Effector CD4-positive, alpha-beta T cell (primary cell): ENCODE data around the gene TNS1.
"Not testable (repeated sequence)": the region's sequence is repeated elsewhere in the genome, so short reads cannot be mapped to it uniquely, and the experiment has no call there.

Experiments used
- DNase-seq: peaks from one replicate; pipeline ENCODE4 v3.0.0-alpha.2; 2020

TNS1 gene

DNA sequence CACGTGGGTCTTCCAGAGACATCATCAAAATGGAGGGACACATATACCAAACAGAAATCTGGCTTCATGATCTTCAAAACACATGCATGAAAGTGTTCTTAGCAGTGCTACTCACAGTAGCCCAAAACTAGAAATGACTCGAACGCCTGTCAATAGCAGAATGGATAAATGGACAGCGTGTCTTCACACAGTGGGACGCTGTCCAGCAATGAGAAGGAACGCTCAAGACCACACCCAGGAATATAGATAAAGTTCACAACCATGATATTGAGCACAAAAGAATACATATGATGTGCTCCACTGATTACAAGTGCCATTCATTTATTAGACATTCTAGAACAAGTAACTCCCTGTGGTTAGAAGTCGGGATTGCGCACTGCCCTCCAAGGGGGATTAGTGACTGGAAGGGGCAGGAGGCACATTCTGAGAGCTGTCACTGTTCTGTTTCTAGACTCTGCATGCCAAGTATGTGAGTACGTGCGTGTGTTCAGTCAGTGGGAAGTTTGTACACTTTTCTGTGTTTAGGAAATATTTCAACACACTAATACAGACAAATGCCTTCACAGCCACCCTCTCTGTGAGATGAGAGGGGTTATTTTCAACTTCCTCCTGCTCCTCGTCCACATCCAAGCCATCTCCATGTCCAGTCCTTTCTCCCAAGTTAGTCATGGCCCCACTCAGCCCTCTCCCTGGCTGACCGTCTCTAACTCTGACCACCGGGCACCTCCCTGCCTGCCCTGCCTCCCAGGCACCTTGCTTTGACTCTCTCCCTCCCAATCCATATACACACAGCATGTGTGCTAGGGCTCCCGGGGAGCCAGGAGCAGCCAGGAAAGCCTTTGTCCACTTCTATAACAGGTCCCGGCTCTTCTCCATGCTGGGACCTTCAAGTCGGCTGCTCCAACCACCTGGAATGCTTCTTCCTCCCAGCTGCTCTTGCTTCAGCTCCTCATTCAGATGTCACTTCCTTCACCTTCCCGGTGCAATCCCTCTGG lies 26.9 kb upstream of the TNS1 start:
- DNase-seq: no peak

- no peak for DNase-seq
These were observed 26.0 kb upstream of the TNS1 start for GRCh38 chr2:218028562-218029348.

GRCh38 chr2:218028189-218028495 lies 25.3 kb upstream of the TNS1 start:
- no peak for DNase-seq

DNA sequence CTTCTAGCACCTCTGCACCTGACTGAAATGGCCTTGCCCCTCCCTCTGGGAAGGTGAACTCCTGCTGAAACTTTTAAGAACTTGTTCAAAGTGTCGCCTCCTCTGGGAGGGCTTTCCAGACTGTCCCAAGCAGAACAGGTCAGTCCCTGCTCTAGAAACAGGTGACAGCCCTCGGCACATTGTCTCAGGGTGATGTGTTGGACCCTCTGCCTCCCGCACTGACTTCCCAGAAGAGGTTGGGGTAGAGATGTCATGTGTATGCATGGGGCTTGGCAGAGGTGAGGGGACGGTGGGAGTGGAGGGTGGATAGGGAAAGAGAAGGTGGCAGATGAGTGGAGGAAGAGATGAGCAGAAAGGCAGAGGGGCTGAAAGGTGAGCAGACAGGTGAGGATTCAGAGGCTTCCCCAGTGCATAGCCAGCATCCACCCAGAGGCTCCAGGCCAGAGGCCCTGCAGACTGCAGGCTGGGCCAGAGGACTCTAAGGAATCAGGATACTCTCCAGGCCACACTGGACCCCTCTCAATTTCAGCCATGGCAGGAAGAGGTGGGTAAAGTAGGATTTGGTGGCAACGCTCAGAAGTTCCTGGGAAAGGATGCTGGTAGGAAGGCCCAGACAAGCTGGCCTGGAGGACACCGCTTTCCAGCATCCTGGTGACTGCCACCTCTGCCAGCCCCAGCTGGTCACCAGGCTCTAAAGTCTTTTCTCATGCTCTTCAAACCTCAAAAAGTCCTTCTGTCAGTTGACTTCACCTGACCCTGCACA lies 24.8 kb upstream of the TNS1 start:
- DNase-seq: no peak

- no peak for DNase-seq
These were observed 24.1 kb upstream of the TNS1 start for GRCh38 chr2:218026676-218027425.

DNA sequence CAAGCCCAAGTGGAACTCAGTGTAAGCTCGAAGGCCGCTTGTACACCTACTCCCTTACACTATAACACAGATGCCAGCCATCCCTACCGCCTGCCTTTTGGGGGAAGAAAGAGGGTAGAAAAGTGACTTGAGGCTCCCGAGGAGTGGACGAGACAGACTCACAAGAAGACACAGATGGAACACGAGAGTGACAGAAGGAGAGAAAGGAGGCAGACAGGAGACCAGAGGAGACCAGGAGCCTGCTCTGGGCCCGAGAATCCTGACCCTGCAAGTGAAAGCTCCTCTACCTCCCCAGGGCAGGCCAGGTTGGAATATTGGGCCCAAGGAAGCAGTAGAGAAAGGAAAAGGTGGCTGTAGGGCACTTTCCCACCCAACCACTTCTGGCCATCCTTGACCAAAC lies 23.4 kb upstream of the TNS1 start:
- no peak for DNase-seq

DNA sequence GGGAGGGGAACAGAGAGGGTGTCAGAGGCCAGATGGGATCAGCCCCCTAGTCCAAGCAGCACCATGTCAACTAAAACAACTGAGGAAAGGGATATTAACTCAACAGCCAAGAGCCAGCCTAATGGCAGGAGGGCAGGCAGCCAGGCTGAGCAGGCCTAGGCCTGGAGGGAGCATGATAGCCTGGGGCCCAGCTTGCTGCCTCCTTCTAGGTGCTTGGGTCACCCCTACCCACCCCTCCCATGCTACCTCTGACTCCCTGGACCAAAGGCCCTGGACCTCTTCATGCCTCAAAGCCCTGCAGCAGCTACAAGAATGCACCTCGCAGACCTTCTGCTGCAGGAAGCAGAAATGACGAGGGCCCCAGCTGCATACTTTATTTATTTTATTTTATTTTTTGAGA lies 22.1 kb upstream of the TNS1 start:
- DNase-seq: no peak

DNA sequence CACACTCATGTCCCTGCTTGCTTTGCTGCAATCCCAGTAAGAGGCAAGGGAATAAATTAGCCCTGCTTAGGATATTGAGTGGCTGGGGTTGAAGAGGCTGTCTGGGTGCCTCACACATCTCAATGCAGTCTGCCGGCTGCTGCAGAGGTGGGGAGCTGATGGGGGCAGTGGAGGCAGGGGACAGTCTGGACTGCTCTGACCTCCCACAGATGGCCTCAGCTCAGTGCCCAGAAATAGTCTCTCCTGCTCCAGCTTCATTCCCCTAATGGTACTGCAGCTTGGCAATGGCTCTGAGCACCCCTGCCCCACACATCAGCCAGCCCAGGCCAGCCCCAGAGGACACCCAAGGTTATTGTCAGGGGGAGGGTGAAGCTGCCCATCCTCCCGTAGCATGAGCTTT lies 21.5 kb upstream of the TNS1 start:
- DNase-seq: no peak

GRCh38 chr2:218023636-218024035 lies 20.8 kb upstream of the TNS1 start:
- no peak for DNase-seq

DNA sequence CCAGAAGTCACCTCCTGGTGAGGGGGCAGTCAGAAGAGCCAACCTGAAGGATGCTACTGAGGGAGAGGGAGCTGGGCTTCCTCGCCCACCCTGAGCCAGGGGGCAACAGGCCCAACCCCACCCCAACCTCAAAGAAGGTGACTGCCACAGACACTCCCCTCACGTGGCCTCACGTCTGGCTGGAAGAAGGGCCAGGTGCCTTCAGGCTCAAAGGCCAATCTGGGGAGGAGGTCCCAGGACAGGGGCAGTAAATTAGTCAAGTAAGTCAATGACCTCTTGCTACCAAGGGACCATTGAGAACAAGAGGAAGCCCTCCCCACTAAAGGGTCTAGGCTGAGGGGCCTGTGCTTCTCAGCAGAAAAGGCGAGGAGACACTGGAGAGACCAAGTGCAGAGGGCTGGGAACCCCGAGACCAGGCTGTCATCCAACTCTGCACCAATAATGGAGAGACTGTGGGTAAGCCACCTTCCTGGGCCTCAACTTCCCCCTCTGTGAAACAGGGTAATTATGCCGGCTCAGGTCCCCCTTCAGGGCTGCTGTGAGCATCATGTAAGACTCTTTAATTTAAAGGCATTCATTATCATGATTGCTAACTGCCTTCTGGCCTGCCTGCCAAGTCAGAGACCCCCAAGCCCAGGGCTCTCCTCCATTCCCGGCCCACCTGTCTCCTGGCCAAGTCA lies 20.2 kb upstream of the TNS1 start:
- no peak for DNase-seq

DNA sequence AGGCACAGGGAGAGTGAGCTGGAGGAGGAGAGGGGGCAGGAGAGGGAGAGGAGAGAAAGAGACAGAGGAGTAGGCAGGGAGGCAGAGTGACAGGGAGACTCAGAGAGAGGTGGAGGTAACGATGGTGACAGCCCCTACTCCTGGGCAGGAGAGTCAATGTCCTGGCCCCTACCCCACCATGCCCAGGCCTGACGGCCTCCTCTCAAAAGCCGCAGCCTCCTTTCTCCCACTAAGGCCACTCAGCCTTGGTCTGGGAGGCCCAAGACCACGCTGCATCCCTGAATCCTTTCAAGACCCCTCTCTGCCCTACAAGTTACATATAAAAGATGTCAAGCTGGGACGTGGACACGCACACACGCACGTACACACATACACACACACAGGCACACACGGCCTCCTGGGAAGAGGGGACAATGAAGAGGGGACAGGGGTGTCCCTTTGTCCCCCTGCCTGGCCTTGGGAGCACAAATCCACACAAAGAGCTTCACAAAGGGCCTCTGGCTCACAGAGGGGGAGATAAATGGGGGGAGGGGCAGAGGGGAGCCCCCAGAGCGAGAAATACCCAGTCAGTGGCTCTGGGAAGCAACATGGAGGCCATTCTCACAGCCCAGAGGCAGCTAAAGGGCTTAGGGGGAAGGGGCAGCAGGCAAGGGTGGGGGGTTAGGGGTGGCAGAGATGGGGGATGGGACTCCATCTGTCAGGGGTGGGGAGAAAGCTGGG lies 19.5 kb upstream of the TNS1 start:
- DNase-seq: no peak

DNA sequence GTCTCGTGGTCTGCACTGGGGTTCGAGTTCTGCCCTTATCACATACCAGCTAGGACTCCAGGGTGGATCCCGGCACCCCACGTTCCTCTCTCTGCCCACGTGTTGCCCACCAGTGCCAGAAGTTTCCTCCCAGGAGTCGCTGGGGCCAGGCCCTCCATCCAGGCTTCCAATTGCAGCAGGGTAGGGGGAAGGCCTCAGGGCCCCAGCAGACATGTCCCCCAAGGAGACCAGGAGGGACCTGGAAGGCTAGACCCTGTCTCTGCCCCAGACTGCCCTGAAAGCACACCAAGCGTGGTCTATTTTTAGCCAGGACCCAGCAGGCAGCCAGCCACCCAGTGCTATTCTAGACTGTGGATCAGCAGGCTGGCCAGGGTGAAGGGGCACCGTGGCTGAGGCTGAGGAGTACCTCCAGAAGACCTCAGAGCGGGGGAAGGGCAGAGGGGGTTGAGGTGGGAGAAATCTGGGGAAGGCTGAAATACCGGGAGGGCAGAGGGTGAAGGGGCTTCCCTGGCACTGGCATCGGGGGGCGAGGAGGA lies 18.8 kb upstream of the TNS1 start:
- DNase-seq: no peak

DNA sequence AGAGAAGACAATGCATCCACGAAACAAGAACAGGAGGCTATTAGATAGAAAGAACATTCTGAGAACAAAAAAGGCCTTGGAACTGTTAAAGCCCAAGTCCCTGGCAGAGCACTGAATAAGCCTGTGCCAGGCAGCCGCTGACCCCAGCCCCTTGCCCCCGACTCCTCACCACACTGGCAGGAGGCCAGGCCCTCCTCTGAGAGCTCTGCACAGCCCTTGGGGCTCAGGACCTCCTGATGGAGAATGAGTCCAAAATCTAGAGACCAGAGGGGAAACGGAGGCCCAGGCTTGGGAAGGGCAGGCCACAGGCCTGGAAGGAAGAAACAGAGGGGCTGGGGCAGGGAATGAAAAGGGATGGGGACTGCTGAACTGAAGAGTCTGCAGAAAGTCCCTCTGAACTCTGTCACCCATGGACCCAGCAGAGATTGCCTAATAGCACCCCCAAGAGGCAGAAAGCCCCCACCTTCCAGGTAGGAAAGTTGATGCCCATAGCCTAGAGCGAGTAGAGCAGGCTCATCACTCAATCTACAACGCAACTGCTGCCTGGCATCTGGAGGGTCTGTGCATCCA lies 18.3 kb upstream of the TNS1 start:
- DNase-seq: no peak

- DNase-seq: no peak
These were observed 17.5 kb upstream of the TNS1 start for GRCh38 chr2:218020281-218020680.

- no peak for DNase-seq
These were observed 16.7 kb upstream of the TNS1 start for GRCh38 chr2:218019411-218020060.

- not testable (repeated sequence) for DNase-seq
These were observed 16.0 kb upstream of the TNS1 start for GRCh38 chr2:218018842-218019125.

- DNase-seq: no peak
These were observed 14.6 kb upstream of the TNS1 start for GRCh38 chr2:218017211-218018053.

DNA sequence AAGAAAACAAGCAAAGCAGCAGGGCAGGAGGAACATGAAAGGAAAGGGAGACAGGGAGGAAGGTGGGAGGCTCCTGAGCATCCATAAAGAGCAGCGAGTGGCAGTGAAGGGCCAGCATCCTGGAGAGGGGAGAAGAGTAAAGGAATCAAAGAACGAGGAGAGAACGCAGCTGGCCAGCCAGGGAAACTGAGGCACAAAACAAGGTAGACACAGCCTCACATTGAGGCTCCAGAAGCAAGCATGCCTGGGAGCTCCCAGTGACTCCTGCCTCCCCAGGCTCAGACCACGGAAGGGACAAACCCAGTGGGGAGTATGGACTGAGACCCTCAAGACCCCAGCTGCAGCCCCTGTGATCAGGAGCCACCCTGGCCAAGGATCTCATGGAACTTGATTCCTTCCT lies 14.0 kb upstream of the TNS1 start:
- no peak for DNase-seq
